Smooth muscle cell of the brain vasculature (primary cell): ENCODE results near the gene RAB18.
"Not testable (repeated sequence)": the region's sequence is repeated elsewhere in the genome, so short reads cannot be mapped to it uniquely, and the experiment has no call there.

ENCODE experiments used
- DNase-seq: peaks from one replicate; pipeline ENCODE4 v3.0.0-alpha.2; 2012; ENCODE audit warnings: low read depth, low spot score

Gene RAB18

GRCh38 chr10:27547047-27547446 lies 42.9 kb downstream of the RAB18 start:
- no peak for DNase-seq

- no peak for DNase-seq
These were observed 43.4 kb downstream of the RAB18 start for GRCh38 chr10:27547482-27547881.

- no peak for DNase-seq
These were observed 46.7 kb downstream of the RAB18 start for GRCh38 chr10:27550823-27551222.

- DNase-seq, result peak; percentile 31
These were observed 54.5 kb downstream of the RAB18 start for GRCh38 chr10:27558612-27559020.

GRCh38 chr10:27561334-27561733 lies 57.2 kb downstream of the RAB18 start:
- DNase-seq, result no peak

GRCh38 chr10:27564398-27564797 lies 60.3 kb downstream of the RAB18 start:
- DNase-seq, result no peak

- DNase-seq, result no peak
These were observed 60.8 kb downstream of the RAB18 start for GRCh38 chr10:27564880-27565279.

GRCh38 chr10:27568196-27569175 lies 64.4 kb downstream of the RAB18 start:
- no peak for DNase-seq

- no peak for DNase-seq
These were observed 65.8 kb downstream of the RAB18 start for GRCh38 chr10:27569946-27570345.

GRCh38 chr10:27577038-27577437 lies 72.9 kb downstream of the RAB18 start:
- DNase-seq, result not testable (repeated sequence)

GRCh38 chr10:27578316-27578715 lies 74.2 kb downstream of the RAB18 start:
- no peak for DNase-seq

GRCh38 chr10:27581225-27581624 lies 77.1 kb downstream of the RAB18 start:
- no peak for DNase-seq

GRCh38 chr10:27584302-27584701 lies 80.2 kb downstream of the RAB18 start:
- no peak for DNase-seq
